Peyer's patch (tissue), 4 donors: ENCODE data around the gene GDPD3.

Experiments
- POLR2A ChIP-seq, 2 donors: fragments of 450-650 bp; IDR thresholded peaks; one replicate each; pipeline ENCODE4 v1.5.1; 2017; ENCODE audit warnings: antibody characterized with exemption in 2 of 2, mild to moderate bottlenecking in 2 of 2, moderate library complexity in 2 of 2
- TF ChIP-seq, protein P1 (sequence below), 6 experiments: fragments of 450-650 bp in 4 of 6; fragments of 200-600 bp in 2 of 6; sonication (generic) in 1 of 6; IDR thresholded peaks; one replicate each; pipeline ENCODE4 v1.5.1; 2017 to 2019; ENCODE audit warnings: antibody characterized with exemption in 6 of 6, mild to moderate bottlenecking in 3 of 6, moderate library complexity in 1 of 6

- TF ChIP-seq, protein P1, sequence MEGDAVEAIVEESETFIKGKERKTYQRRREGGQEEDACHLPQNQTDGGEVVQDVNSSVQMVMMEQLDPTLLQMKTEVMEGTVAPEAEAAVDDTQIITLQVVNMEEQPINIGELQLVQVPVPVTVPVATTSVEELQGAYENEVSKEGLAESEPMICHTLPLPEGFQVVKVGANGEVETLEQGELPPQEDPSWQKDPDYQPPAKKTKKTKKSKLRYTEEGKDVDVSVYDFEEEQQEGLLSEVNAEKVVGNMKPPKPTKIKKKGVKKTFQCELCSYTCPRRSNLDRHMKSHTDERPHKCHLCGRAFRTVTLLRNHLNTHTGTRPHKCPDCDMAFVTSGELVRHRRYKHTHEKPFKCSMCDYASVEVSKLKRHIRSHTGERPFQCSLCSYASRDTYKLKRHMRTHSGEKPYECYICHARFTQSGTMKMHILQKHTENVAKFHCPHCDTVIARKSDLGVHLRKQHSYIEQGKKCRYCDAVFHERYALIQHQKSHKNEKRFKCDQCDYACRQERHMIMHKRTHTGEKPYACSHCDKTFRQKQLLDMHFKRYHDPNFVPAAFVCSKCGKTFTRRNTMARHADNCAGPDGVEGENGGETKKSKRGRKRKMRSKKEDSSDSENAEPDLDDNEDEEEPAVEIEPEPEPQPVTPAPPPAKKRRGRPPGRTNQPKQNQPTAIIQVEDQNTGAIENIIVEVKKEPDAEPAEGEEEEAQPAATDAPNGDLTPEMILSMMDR (IDR thresholded peaks at IDR 0.05), result no peak
- no peak for TF ChIP-seq POLR2A (IDR thresholded peaks at IDR 0.05)
Measured at GRCh38 chr16:30076276-30076791, 37.0 kb downstream of the GDPD3 start.
